ENCODE measurements around the gene SH3BP4. TPM values are rescaled to one million over a fixed set of nuclear protein-coding genes. Genes with fewer than 3 reads are reported as not detected.

The SH3BP4 gene
- total and polyA plus RNA-seq, 2 donors (not counting 1 experiment from before 2014, with no cell fraction given) = 1.00 to 1.3 TPM

DNA sequence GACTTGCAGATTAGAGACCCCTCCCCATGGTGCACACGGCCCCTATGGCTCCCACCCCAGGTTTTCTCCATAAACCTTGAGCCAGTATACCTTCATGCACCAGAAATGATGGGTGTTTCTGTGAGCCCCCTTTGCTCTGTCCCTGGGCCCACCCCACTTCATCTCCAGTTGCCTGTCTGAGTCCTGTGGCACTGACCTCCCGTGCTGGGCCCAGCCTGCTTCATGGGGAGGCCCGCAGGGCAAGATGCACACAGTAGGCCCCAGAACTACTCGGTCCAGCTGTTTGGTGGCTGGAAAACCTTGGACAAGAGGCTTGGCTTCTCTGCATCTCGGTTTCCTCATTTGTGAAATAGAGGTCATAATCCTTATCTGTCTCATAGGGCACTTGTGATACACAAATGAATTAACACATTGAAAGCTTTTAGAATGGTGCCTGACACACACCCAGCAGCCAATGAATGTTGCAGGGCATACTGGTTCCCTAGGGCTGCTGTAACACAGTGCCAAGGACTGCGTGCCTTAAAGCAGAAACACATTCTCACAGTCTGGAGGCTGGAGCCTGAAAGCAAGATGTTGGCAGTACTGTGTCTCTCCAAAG lies 58.4 kb downstream of the SH3BP4 start:
- H3K9ac ChIP-seq (ENCODE audit: low read length) = no peak overlapping the region
- DNase-seq (no peak), ATAC-seq (ENCODE audit: low read depth) (no peak)
- H3K79me2 ChIP-seq (ENCODE audit: control insufficient read depth, insufficient read depth, low read length) = no peaks in the 10 kb centered on the region
- WGBS (ENCODE audit: insufficient coverage) = 94% methylated on average over 6 of the region's 6 CpGs
- no peak overlapping the region for H2AFZ ChIP-seq (ENCODE audit: insufficient read depth, low read depth, low read length, poor library complexity, severe bottlenecking)
- no peaks in the 10 kb centered on the region for H3K4me1 Mint-ChIP-seq
- TF ChIP-seq, protein P1, sequence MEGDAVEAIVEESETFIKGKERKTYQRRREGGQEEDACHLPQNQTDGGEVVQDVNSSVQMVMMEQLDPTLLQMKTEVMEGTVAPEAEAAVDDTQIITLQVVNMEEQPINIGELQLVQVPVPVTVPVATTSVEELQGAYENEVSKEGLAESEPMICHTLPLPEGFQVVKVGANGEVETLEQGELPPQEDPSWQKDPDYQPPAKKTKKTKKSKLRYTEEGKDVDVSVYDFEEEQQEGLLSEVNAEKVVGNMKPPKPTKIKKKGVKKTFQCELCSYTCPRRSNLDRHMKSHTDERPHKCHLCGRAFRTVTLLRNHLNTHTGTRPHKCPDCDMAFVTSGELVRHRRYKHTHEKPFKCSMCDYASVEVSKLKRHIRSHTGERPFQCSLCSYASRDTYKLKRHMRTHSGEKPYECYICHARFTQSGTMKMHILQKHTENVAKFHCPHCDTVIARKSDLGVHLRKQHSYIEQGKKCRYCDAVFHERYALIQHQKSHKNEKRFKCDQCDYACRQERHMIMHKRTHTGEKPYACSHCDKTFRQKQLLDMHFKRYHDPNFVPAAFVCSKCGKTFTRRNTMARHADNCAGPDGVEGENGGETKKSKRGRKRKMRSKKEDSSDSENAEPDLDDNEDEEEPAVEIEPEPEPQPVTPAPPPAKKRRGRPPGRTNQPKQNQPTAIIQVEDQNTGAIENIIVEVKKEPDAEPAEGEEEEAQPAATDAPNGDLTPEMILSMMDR (IDR thresholded peaks at IDR 0.05) = no peak
- no peak for TF ChIP-seq EZH2 (IDR thresholded peaks at IDR 0.05; ENCODE audit: borderline replicate concordance, insufficient read depth, low read depth, low read length, poor library complexity, severe bottlenecking)
- ChIA-PET POLR2A (no interaction called here), CTCF (no interaction called here)
- H3K27ac ChIP-seq (ENCODE audit: low read length in 2 of 2) = no peak overlapping the region
- no peaks in the 10 kb centered on the region for H3K27me3 ChIP-seq (replicated peaks in 1 of 4; ENCODE audit: control extremely low read depth in 1 of 4, control insufficient read depth in 3 of 4, insufficient read depth in 4 of 4, low read length in 3 of 4)
- peaks cover 0 to 3% (median 0%) of the 10 kb centered on the region in 3 donors for H3K9me3 ChIP-seq (ENCODE audit: control extremely low read depth in 1 of 3, control insufficient read depth in 2 of 3, insufficient read depth in 1 of 3, low read length in 2 of 3)
- peaks cover 3% of the 10 kb centered on the region for H3K27me3 Mint-ChIP-seq
- no peak overlapping the region for H3K4me3 Mint-ChIP-seq
- no peak overlapping the region for H3K27ac Mint-ChIP-seq
- no peaks in the 10 kb centered on the region for H4K20me1 ChIP-seq (ENCODE audit: control insufficient read depth, insufficient read depth, low read length, poor library complexity, severe bottlenecking)
- intact Hi-C loops (cut with micrococcal nuclease) = no loop called here
- no peaks in the 10 kb centered on the region for H3K9me3 Mint-ChIP-seq (ENCODE audit: insufficient read depth)
- H3K4me2 ChIP-seq (replicated peaks; ENCODE audit: low read depth, low read length, poor library complexity, severe bottlenecking) = no peak overlapping the region
- H3K36me3 ChIP-seq (replicated peaks in 1 of 2; ENCODE audit: control extremely low read depth in 1 of 2, control insufficient read depth in 1 of 2, extremely low read depth in 1 of 2, insufficient read depth in 2 of 2, low read length in 1 of 2) = no peaks in the 10 kb centered on the region
- H3K4me3 ChIP-seq (ENCODE audit: control extremely low read depth in 1 of 5, extremely low read depth in 1 of 5, insufficient read depth in 1 of 5, low read depth in 2 of 5, low read length in 4 of 5) = no peak overlapping the region
- H3K4me1 ChIP-seq (ENCODE audit: control insufficient read depth in 2 of 2, insufficient read depth in 2 of 2, low read length in 2 of 2) = no peaks in the 10 kb centered on the region

DNA sequence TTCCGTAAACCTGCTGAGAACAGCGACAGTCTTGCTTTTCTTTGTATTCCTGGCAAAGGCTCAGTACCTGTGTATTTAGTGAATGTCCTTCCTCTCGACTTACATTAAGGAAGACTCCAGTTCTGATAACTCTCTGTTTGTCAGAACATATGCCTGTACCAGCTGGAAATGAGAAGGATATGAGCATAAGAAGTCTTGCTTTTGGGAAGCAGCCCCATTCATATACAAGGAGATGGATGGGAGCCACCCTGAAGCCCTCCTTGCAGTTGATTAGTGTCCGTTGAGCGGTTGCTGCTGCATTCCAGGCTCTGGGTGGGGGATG lies 59.8 kb downstream of the SH3BP4 start:
- H3K9me3 ChIP-seq (ENCODE audit: control extremely low read depth in 1 of 3, control insufficient read depth in 2 of 3, insufficient read depth in 1 of 3, low read length in 2 of 3) = peaks cover 0 to 9% (median 0%) of the 10 kb centered on the region in 3 donors
- intact Hi-C loops (cut with micrococcal nuclease) = no loop called here
- Mint-ChIP-seq H3K4me3 (no peak overlapping the region), H3K27me3 (peaks cover 3% of the 10 kb centered on the region), H3K27ac (no peak overlapping the region), H3K9me3 (ENCODE audit: insufficient read depth) (no peaks in the 10 kb centered on the region), H3K4me1 (no peaks in the 10 kb centered on the region)
- CTCF ChIA-PET = no interaction called here
- POLR2A ChIA-PET = no interaction called here
- no peaks in the 10 kb centered on the region for H3K27me3 ChIP-seq (replicated peaks in 1 of 4; ENCODE audit: control extremely low read depth in 1 of 4, control insufficient read depth in 3 of 4, insufficient read depth in 4 of 4, low read length in 3 of 4)
- H4K20me1 ChIP-seq (ENCODE audit: control insufficient read depth, insufficient read depth, low read length, poor library complexity, severe bottlenecking) = no peaks in the 10 kb centered on the region
- H3K9ac ChIP-seq (ENCODE audit: low read length) = no peak overlapping the region
- H3K4me1 ChIP-seq (ENCODE audit: control insufficient read depth in 2 of 2, insufficient read depth in 2 of 2, low read length in 2 of 2) = no peaks in the 10 kb centered on the region
- TF ChIP-seq, protein P1 (IDR thresholded peaks at IDR 0.05) = no peak
- no peak for TF ChIP-seq EZH2 (IDR thresholded peaks at IDR 0.05; ENCODE audit: borderline replicate concordance, insufficient read depth, low read depth, low read length, poor library complexity, severe bottlenecking)
- H3K79me2 ChIP-seq (ENCODE audit: control insufficient read depth, insufficient read depth, low read length) = no peaks in the 10 kb centered on the region
- no peak overlapping the region for H3K27ac ChIP-seq (ENCODE audit: low read length in 2 of 2)
- H3K4me2 ChIP-seq (replicated peaks; ENCODE audit: low read depth, low read length, poor library complexity, severe bottlenecking) = no peak overlapping the region
- no peak for ATAC-seq (ENCODE audit: low read depth)
- H3K36me3 ChIP-seq (replicated peaks in 1 of 2; ENCODE audit: control extremely low read depth in 1 of 2, control insufficient read depth in 1 of 2, extremely low read depth in 1 of 2, insufficient read depth in 2 of 2, low read length in 1 of 2) = no peaks in the 10 kb centered on the region
- no peak overlapping the region for H3K4me3 ChIP-seq (ENCODE audit: control extremely low read depth in 1 of 5, extremely low read depth in 1 of 5, insufficient read depth in 1 of 5, low read depth in 2 of 5, low read length in 4 of 5)
- 100% methylated on average over 2 of the region's 5 CpGs for WGBS (ENCODE audit: insufficient coverage)
- no peak for DNase-seq
- H2AFZ ChIP-seq (ENCODE audit: insufficient read depth, low read depth, low read length, poor library complexity, severe bottlenecking) = no peak overlapping the region
